Hepatocyte (in vitro differentiated cells): Measurements from ENCODE around the gene ZNF12.

Experiments
- CTCF ChIP-seq: fragments of 200-600 bp; sonication (generic); IDR thresholded peaks from 2 replicates; pipeline ENCODE4 v1.5.1; 2016; ENCODE audit warnings: antibody characterized with exemption, mild to moderate bottlenecking; ENCODE audit not compliant: poor library complexity
- EZH2 ChIP-seq: fragments of 200-600 bp; sonication (generic); IDR thresholded peaks from 2 replicates; pipeline ENCODE4 v1.6.1; 2016; ENCODE audit warnings: antibody characterized with exemption, mild to moderate bottlenecking, borderline replicate concordance

DNA sequence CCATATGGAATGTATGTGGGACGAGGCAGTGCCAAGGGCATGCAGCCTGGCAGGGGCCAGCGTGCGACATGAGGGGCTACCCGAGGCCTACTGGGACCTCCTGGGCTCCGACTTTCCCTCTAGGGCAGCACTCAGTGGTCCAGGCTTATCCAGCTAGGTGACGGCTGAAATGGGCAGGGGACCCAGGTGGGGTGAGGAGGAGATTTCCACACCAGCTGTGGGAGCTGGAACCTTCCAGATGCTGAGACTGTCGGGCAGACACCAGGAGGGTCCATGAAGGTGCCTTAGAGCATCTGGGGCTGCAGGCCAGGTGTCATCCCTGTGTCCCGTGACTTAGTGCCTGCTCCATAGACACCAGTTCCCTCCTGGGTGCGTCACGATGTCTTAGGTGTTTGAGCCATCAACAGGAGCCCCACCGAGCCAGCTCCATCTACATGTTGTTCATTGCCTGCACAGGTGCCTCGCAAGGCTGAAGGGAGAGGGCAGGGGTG lies 56.2 kb downstream of the ZNF12 start:
- TF ChIP-seq CTCF (no peak), EZH2 (no peak)
